Measurements from ENCODE around the gene PCOLCE2. TPM values are rescaled to one million over a fixed set of nuclear protein-coding genes. Genes with fewer than 3 reads are reported as not detected.
A peak's percentile ranks its signal among the peaks of the same experiment; 100 is the strongest.

Gene PCOLCE2
- total RNA-seq = 0.62 TPM

GRCh38 chr3:142888481-142889211 is at the start of gene PCOLCE2:
Gene PCOLCE2, minus strand, starts transcription at chr3:142889083. Its CDS starts 187 bp downstream, at chr3:142888896.
- peak; percentile 43 for DNase-seq

GRCh38 chr3:142935963-142936362 is 47.1 kb upstream of the PCOLCE2 start:
- no peak for DNase-seq

GRCh38 chr3:142934887-142935269 is 46.0 kb upstream of the PCOLCE2 start:
- DNase-seq = no peak

GRCh38 chr3:142934128-142934886 is 45.4 kb upstream of the PCOLCE2 start:
- no peak for DNase-seq

GRCh38 chr3:142931222-142931621 is 42.3 kb upstream of the PCOLCE2 start:
- DNase-seq = no peak

GRCh38 chr3:142930463-142930862 is 41.6 kb upstream of the PCOLCE2 start:
- DNase-seq = no peak

GRCh38 chr3:142929890-142930289 is 41.0 kb upstream of the PCOLCE2 start:
- DNase-seq = no peak

GRCh38 chr3:142929109-142929508 is 40.2 kb upstream of the PCOLCE2 start:
- DNase-seq = peak; percentile 7

GRCh38 chr3:142926368-142926944 is 37.6 kb upstream of the PCOLCE2 start:
- DNase-seq = no peak

GRCh38 chr3:142925140-142925539 is 36.3 kb upstream of the PCOLCE2 start:
- DNase-seq = no peak

GRCh38 chr3:142923694-142924093 is 34.8 kb upstream of the PCOLCE2 start:
- no peak for DNase-seq

- DNase-seq = no peak
These were observed 27.7 kb upstream of the PCOLCE2 start for GRCh38 chr3:142916605-142917004.

- no peak for DNase-seq
These were observed 26.8 kb upstream of the PCOLCE2 start for GRCh38 chr3:142915636-142916035.

GRCh38 chr3:142914286-142914811 is 25.5 kb upstream of the PCOLCE2 start:
- no peak for DNase-seq

GRCh38 chr3:142913432-142913831 is 24.5 kb upstream of the PCOLCE2 start:
- DNase-seq = no peak

GRCh38 chr3:142912402-142913172 is 23.7 kb upstream of the PCOLCE2 start:
- DNase-seq = no peak

GRCh38 chr3:142910280-142910679 is 21.4 kb upstream of the PCOLCE2 start:
- no peak for DNase-seq

- no peak for DNase-seq
These were observed 20.4 kb upstream of the PCOLCE2 start for GRCh38 chr3:142909282-142909681.

- no peak for DNase-seq
These were observed 19.1 kb upstream of the PCOLCE2 start for GRCh38 chr3:142907996-142908395.

- DNase-seq = no peak
These were observed 16.0 kb upstream of the PCOLCE2 start for GRCh38 chr3:142904639-142905436.

GRCh38 chr3:142902356-142902755 is 13.5 kb upstream of the PCOLCE2 start:
- DNase-seq = no peak
